Lung (tissue), 12 donors: ENCODE data around the gene TIMM29. TPM values are rescaled to one million over a fixed set of nuclear protein-coding genes. Genes with fewer than 3 reads are reported as not detected.

Experiments
- ATAC-seq: fragments of 200-7000 bp; cut with Tn5 transposase; one replicate; pipeline ENCODE4 v1.9.1; 2020; ENCODE audit warnings: moderate number of reproducible peaks; ENCODE audit not compliant: insufficient read depth, low FRiP score
- DNase-seq, 3 donors: peaks; one replicate each; pipeline ENCODE4 v3.0.0-alpha.2; 2013 to 2017
- H3K27ac ChIP-seq, 2 donors: one replicate each; pipeline ENCODE4 v1.5.1; 2013; ENCODE audit warnings: mild to moderate bottlenecking in 2 of 2, moderate library complexity in 2 of 2, control low read depth in 1 of 2, inconsistent platforms in 1 of 2, low read depth in 1 of 2, low read length in 1 of 2
- H3K27me3 ChIP-seq, 3 donors: one replicate each; pipeline ENCODE4 v1.5.1; 2013; ENCODE audit warnings: low read length in 2 of 3; ENCODE audit not compliant: control insufficient read depth in 3 of 3, insufficient read depth in 3 of 3
- H3K36me3 ChIP-seq, 4 donors: one replicate each; pipeline ENCODE4 v1.5.1; 2013; ENCODE audit warnings: low read length in 4 of 4, mild to moderate bottlenecking in 1 of 4, moderate library complexity in 1 of 4; ENCODE audit not compliant: control insufficient read depth in 4 of 4, insufficient read depth in 4 of 4
- H3K4me1 ChIP-seq, 5 donors: one replicate each; pipeline ENCODE4 v1.5.1; 2013; ENCODE audit warnings: low read length in 5 of 5, mild to moderate bottlenecking in 2 of 5, moderate library complexity in 1 of 5; ENCODE audit not compliant: control insufficient read depth in 5 of 5, insufficient read depth in 5 of 5
- H3K4me3 ChIP-seq: one replicate; pipeline ENCODE4 v1.5.1; 2013; ENCODE audit warnings: mild to moderate bottlenecking, control low read depth, moderate library complexity
- H3K9ac ChIP-seq, 2 donors: one replicate each; pipeline ENCODE4 v1.5.1; 2013; ENCODE audit warnings: low read length in 2 of 2, control low read depth in 1 of 2; ENCODE audit not compliant: insufficient read depth in 1 of 2
- H3K9me3 ChIP-seq, 4 donors: one replicate each; pipeline ENCODE4 v1.5.1; 2013; ENCODE audit warnings: low read length in 3 of 4, mild to moderate bottlenecking in 1 of 4, moderate library complexity in 1 of 4; ENCODE audit not compliant: control insufficient read depth in 4 of 4, insufficient read depth in 3 of 4
- WGBS, 2 donors: extraction: QIAGEN DNeasy Blood & Tissue Kit; methylation state at CpG; one replicate each; pipeline ENCODE4 v1.1.7; 2013; 5-methylcytosine and 5-hydroxymethylcytosine counted together
- polyA plus RNA-seq, 2 donors: library from polyadenylated mRNA; stranded (reverse); fragments of 200-250 nt; gene quantifications; one replicate each; pipeline ENCODE4 v1.2.1, GENCODE V29; 2013
- total RNA-seq, 2 donors: library from RNA; depleted of rRNA in 1 of 2; stranded (reverse); fragments of >200 nt in 1 of 2; gene quantifications; one replicate each; pipeline ENCODE4 v1.2.1, GENCODE V29; 2014 to 2021
- TF ChIP-seq, protein P1 (sequence below): IDR thresholded peaks from 2 replicates; pipeline ENCODE4 v1.5.1; 2012; ENCODE audit warnings: mild to moderate bottlenecking; ENCODE audit errors: control extremely low read depth, extremely low read depth
- donor health status: control.
- donor health status: control.
- donor health status: Bipolar disorder and iron deficiency.
- donor health status: healthy.
- donor health status: DM: yes; HTN: yes; CAD: no.

The TIMM29 gene
- total and polyA plus RNA-seq, 4 donors, result 15.6 to 20.4 (median 17.3) TPM

DNA sequence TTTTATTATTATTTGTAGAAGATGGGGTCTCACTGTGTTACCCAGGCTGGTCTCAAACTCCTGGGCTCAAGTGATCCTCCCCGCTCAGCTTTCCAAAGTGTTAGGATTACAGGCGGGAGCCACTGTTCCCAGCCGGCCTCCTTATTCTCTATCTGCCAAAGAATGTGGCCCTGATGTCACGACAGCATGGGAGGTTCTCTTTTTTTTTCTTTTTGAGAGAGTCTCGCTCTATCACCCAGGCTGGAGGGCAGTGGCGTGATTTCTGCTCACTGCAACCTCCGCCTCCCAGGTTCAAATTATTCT lies 33.7 kb upstream of the TIMM29 start:
- no peaks in the 10 kb centered on the region for H3K36me3 ChIP-seq
- TF ChIP-seq, protein P1, sequence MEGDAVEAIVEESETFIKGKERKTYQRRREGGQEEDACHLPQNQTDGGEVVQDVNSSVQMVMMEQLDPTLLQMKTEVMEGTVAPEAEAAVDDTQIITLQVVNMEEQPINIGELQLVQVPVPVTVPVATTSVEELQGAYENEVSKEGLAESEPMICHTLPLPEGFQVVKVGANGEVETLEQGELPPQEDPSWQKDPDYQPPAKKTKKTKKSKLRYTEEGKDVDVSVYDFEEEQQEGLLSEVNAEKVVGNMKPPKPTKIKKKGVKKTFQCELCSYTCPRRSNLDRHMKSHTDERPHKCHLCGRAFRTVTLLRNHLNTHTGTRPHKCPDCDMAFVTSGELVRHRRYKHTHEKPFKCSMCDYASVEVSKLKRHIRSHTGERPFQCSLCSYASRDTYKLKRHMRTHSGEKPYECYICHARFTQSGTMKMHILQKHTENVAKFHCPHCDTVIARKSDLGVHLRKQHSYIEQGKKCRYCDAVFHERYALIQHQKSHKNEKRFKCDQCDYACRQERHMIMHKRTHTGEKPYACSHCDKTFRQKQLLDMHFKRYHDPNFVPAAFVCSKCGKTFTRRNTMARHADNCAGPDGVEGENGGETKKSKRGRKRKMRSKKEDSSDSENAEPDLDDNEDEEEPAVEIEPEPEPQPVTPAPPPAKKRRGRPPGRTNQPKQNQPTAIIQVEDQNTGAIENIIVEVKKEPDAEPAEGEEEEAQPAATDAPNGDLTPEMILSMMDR, result no peak
- H3K9ac ChIP-seq, result no peak overlapping the region
- peaks cover 6 to 18% (median 9%) of the 10 kb centered on the region in 5 donors for H3K4me1 ChIP-seq
- no peak overlapping the region for H3K27ac ChIP-seq
- no peak overlapping the region for H3K4me3 ChIP-seq
- no peak for ATAC-seq
- H3K27me3 ChIP-seq, result no peaks in the 10 kb centered on the region
- WGBS, 2 donors, result 91 to 92% methylated on average over 7 of the region's 7 CpGs
- H3K9me3 ChIP-seq, result no peaks in the 10 kb centered on the region
- DNase-seq, result no peak

DNA sequence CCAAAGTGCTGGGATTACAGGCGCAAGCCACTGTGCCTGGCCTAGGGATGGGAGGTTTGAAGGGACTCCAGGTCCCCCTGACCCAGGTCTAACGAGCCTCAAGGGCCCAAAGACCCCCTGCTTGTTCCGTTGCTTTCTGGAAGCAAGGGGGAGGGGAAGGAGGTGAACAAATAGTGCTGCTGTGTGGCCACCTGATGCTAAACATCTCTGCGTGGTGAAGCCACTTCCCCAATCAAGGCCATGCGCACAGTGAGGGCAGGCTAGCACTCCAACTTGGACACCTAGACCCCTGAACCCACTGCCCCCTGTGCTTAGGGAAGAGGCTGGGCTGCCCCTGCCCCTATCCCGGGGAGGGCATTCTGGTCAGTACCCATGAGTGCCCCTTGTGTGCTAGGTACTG lies 33.2 kb upstream of the TIMM29 start:
- Histone ChIP-seq H3K9me3 (no peaks in the 10 kb centered on the region), H3K9ac (no peak overlapping the region), H3K36me3 (no peaks in the 10 kb centered on the region), H3K4me3 (no peak overlapping the region), H3K27me3 (no peaks in the 10 kb centered on the region), H3K27ac (no peak overlapping the region), H3K4me1 (peaks cover 6 to 18% (median 9%) of the 10 kb centered on the region in 5 donors)
- ATAC-seq (no peak), DNase-seq (no peak)
- 74 to 88% methylated on average over 6 of the region's 6 CpGs for WGBS, 2 donors
- TF ChIP-seq, protein P1, result no peak

DNA sequence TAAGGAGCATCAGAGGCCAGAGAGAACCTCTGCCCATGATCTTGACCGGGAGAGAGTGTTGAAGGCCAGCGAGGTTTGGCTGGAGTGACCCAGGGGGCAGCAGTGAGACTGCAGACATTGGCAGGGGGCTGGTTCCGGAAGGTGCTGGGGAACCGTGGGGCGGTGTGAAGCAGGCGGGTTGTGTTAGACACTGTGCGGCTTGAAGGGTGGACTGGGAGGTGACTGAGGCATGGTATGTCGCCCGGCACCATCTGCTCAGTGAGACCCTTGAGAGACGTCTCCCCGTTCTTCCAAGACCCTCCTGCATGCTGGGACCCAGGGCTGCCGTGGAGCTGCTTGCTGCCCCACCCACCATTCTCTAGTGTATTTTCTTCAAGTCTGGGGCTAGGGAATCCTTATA lies 32.7 kb upstream of the TIMM29 start:
- 88 to 91% methylated on average over 12 of the region's 12 CpGs for WGBS, 2 donors
- no peak for ATAC-seq
- no peaks in the 10 kb centered on the region for H3K9me3 ChIP-seq

More for the DNA sequence above, 32.7 kb upstream of the TIMM29 start:
- no peak overlapping the region for H3K27ac ChIP-seq
- H3K36me3 ChIP-seq, result no peaks in the 10 kb centered on the region
- no peaks in the 10 kb centered on the region for H3K27me3 ChIP-seq
- TF ChIP-seq, protein P1, result no peak
- H3K4me3 ChIP-seq, result no peak overlapping the region
- peaks cover 5 to 16% (median 7%) of the 10 kb centered on the region in 5 donors for H3K4me1 ChIP-seq
- H3K9ac ChIP-seq, result no peak overlapping the region
- DNase-seq, result no peak
